ENCODE data around the gene C6orf132.

Gene C6orf132

DNA sequence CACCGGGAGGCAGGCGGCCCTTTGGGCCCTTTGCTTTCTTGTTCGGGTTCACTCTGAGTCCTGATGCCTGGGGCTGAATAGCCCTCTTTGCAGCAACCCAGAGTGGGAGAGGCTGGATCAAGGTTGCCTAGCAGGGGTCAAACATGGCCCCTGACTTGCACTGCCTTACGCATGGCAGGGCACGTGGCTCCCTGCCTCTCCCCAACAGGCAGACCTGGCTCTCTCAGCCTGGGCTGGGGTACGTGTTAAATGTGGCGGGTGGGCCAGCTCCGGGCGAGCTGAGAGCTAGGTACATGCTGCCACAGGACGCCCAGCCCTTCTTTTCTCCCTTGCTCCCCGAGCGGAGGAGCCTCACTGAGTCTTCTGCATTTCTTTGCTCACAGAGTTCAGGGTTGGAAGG is 7.3 kb downstream of the C6orf132 start:
- no peak for DNase-seq (ENCODE audit: low read depth, low spot score)

DNA sequence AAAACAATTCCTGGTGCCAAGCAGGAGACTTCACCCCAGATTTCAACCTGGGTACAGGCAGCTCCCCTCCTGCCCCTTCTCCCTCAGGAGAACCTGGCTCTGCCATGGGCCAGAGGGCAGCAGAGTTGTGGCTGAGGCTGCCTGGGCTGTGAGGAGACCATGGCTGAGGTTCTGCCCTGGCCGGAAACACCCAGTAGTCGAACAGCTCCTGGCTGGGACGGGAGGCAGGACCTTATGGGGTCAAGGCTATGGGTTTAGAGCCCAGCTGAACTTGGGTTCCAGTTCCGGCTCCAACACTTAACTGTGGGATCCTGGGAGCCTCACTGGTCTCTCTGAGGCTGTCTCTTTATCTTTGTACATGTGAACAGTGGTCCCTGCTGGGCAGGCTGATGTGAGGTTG is 8.5 kb downstream of the C6orf132 start:
- no peak for DNase-seq (ENCODE audit: low read depth, low spot score)

- peak; percentile 74 for DNase-seq (ENCODE audit: low read depth, low spot score)
These were observed 10.9 kb downstream of the C6orf132 start for GRCh38 chr6:42131531-42131930.

GRCh38 chr6:42129360-42129676 is 13.1 kb downstream of the C6orf132 start:
- DNase-seq (ENCODE audit: low read depth, low spot score), result no peak

DNA sequence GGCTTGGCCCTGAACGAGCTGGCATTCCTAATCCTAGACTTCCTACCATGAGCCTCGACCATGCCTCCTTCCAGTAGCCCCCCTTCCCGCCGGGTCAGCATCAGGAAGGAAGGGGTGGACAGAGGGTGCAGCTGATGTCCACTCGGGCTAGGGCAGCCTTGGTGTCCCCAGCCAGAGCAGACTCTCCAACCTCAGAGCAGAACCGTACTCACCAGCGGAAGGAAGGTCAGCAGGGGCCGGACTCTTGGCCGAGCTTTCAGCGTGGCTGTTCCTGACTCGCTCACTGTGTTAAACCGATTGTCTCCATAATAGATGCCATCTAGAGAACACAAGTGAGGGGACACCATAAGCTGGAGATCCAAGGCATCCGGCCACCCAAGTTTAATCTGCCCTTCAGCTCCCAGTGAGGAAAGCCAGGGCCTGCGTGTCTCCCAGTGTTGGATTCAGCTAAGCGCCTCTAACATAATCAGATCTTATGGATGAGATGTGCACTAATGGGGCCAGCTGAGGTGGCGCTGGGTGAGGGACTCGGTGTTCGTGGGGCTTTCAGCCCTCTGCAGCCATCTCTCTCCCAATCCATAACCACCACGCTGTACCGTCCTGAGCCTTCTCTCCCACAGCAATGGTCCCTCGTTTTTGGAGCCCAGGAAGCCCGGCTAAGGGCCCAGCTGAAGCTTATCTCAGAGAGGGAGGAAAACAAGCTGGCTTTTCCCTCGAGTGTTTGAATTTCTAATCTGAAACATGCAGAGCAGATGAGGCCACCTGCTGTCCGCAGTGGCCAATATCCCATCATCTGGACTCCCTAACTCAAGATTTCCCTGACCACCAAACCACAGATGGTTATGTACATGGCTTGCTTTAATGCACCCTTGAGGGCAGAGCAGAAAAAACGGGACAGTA is 13.7 kb downstream of the C6orf132 start:
- no peak for DNase-seq (ENCODE audit: low read depth, low spot score)

DNA sequence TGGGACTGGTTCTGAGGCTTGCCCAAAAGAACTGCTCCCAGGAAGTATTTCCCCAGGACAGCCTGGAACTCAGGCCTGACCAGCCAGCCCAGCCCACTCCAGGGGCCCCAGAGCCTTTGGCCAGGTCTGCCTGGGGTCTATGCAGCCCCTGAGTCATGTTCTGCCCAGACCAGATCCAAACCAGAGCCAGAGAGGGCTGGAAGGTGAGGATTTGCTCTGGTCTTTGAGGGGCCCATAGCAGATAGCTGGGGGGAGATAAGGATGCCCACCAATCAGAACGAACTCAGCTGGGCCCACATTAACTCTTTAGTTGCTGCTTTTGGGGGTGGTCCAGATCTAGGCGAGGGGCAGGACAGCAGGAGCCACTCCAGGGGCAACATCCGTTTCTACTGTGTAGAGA is 16.8 kb downstream of the C6orf132 start:
- no peak for DNase-seq (ENCODE audit: low read depth, low spot score)

- DNase-seq (ENCODE audit: low read depth, low spot score), result no peak
These were observed 17.2 kb downstream of the C6orf132 start for GRCh38 chr6:42125231-42125630.

GRCh38 chr6:42124223-42124836 is 18.1 kb downstream of the C6orf132 start:
- no peak for DNase-seq (ENCODE audit: low read depth, low spot score)

- DNase-seq (ENCODE audit: low read depth, low spot score), result no peak
These were observed 18.9 kb downstream of the C6orf132 start for GRCh38 chr6:42123379-42124103.

GRCh38 chr6:42120895-42121865 is 21.2 kb downstream of the C6orf132 start:
- DNase-seq (ENCODE audit: low read depth, low spot score), result no peak

GRCh38 chr6:42118162-42119001 is 24.0 kb downstream of the C6orf132 start:
- no peak for DNase-seq (ENCODE audit: low read depth, low spot score)

GRCh38 chr6:42117843-42118161 is 24.6 kb downstream of the C6orf132 start:
- DNase-seq (ENCODE audit: low read depth, low spot score), result no peak

GRCh38 chr6:42113936-42114636 is 28.3 kb downstream of the C6orf132 start:
- no peak for DNase-seq (ENCODE audit: low read depth, low spot score)

DNA sequence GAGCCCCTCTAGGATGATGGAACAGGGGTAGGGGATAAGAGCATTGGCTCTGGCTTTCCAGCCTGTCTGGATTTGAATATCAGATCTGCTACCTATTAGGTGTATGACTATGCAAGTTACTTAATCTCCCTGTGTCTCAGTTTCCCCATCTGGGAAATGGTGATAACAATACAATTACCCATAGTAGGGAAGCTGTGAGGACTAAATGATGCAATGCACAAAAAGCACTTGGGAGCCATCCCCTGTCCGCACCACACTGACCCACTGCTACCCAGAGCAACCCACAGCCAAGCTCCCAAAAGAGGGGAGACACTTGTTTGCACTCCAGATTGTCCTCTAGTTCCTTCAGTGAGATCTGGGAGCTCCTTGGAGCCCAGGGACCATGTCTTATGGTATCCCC is 30.1 kb downstream of the C6orf132 start:
- DNase-seq (ENCODE audit: low read depth, low spot score), result no peak

GRCh38 chr6:42110683-42111082 is 31.7 kb downstream of the C6orf132 start:
- DNase-seq (ENCODE audit: low read depth, low spot score), result no peak

GRCh38 chr6:42108071-42108470 is 34.3 kb downstream of the C6orf132 start:
- DNase-seq (ENCODE audit: low read depth, low spot score), result no peak

DNA sequence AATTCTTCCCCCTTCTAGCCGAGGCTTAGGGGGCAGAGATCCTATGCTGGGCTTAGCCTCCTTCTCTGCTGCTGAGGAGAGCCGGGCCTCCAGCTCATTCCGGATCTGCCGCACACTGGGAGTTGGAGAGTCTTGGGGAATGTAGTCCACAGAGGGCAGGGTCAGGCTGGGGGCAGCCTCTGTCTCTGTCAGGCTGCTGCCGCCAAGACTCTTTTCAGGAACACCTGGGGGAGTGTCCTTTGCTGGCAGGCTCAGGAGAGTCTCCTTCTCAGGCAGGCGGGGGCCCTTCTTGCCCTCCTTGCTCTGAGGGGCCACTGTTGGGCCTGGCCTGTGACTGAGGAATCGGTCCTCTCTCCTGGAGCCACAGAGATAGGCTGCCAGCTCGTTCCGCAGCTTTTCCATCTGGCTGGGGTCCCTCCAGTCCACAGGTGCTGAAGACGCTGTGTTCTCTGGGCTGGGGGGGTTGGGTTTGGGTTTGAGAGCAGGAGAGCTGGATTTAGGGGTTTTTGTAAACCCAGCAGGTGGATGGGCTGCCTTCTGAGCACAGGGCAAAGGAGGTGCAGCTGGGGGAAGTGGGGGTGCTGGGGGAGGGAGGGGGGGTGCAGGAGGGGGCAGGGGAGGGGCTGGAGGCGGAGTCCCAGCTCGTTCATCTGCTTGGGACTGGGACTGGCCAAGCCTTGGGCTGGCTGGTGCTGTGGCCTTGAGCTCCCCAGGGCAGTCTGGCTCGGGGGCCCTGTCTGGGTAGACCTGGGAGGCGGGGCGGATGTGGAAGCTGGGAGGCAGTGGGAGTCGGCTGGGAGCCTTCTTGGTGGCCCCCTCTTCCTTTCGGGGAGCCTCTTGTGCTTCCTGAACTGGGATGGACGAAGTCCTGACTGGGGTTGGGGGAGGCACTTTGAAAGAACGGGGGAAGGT is 36.1 kb downstream of the C6orf132 start:
- no peak for DNase-seq (ENCODE audit: low read depth, low spot score)

- DNase-seq (ENCODE audit: low read depth, low spot score), result no peak
These were observed 36.7 kb downstream of the C6orf132 start for GRCh38 chr6:42105709-42106108.

GRCh38 chr6:42105156-42105648 is 37.2 kb downstream of the C6orf132 start:
- no peak for DNase-seq (ENCODE audit: low read depth, low spot score)
